ENCODE results near the gene CHMP5.
"Not testable (repeated sequence)": the region's sequence is repeated elsewhere in the genome, so short reads cannot be mapped to it uniquely, and the experiment has no call there.

Gene CHMP5

DNA sequence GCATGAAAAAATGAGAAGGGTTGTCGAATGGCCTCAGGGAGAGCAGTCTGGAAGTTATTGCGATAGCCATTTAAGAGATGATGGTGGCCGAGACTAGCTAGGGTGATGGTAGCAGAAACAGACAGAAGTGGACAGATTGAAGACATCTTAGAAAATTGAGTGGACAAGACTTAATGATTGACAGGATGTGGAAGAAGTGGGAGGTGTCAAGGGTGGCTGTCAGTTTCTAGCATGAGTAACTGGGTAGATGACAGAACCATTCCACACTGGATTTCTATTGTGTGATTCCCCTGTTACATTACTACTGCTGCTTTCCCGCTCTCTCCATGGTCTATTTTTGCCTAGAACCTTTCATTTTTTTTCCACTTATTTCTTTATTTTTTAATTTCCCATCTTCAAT is 12.6 kb downstream of the CHMP5 start:
- no peak for DNase-seq (ENCODE audit: low read depth)

DNA sequence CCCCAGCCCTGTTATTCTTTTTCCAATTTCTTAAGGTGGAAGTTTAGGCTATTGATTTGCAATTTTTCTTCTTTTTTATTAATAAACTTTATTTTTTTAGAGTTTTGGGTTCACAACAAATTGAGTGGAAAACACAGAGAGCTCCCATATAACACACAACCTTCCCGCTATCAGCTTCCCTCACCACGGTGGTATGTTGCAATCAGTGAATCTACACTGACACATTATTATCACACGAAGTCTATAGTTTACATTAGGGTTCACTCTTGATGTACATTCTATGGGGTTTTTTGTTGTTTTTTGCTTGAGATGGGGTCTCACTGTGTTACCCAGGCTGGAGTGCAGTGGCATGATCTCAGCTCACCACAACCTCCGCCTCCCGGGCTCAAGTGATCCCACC is 20.7 kb downstream of the CHMP5 start:
- no peak for DNase-seq (ENCODE audit: low read depth)

DNA sequence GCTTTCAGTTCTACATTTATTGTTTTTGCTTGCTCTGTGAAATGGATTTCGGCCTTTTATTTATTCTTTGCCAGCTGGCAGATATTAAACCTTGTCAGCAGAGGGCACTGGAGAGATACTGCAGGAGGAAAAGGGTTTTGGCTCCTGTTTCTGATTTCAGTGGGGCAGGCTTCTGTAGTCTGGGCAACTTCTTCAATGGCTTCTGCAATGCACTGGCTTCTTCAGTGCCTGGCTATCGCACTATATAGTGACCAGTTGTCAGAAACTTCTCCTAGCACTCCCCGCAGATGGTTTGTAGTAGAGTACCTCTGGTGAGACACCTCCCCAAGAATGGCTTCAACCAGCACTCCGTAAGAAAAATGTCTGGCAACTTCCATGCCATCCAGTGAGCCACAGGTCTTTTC is 22.2 kb downstream of the CHMP5 start:
- peak; percentile 27 for DNase-seq (ENCODE audit: low read depth)

DNA sequence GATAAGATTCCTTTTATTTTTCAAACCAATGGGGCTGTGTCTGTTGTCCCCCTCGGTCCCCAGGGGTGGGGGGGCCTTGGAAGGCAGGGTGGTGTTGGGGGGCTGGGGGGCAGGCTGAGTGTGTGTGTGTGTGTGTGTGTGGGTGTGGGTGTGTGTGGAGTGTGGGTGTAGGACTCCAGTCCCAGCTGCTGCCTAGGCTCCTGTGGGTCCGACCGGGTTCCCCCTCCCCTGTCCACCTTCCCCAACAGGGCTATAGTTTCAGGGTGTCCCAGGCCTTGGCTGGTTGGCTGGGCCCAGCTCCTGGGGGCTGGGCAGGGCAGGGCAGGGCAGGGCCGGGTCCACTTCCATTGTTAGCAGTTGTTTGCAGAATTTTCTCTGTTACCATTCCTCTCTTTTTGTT is 23.4 kb downstream of the CHMP5 start:
- no peak for DNase-seq (ENCODE audit: low read depth)

DNA sequence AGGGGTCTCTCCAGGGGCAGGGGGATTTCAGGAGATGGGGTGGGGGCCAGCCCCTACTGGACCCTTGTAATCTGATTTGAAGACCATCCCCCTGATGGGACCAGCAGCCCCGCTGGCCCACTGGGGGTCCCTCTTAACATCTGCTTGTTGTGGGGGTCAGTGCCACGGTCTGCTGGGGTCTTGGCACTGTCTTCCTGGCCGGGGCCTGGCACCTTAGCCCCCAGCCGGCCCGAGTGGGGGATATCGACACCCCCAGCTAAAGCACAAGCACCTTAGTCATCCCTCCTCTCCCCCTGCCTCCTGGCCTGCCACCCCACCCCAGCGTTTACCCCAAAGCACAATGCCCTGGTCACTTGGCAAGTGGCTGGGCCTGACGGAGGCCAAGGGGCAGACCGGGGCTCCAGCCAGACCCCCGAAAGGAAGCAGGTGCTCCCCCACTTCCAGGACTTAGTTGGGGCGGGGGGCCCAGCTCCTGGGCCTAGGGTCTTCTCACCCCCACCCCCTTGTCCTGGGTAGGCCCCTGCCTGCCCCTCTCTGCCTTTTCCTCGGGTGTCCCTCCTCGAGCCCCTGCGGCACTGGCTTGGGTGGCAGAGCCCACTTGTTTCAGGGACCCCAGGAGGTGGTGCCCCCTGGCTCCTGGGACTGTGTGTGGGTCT is 24.1 kb downstream of the CHMP5 start:
- DNase-seq (ENCODE audit: low read depth), result no peak

DNA sequence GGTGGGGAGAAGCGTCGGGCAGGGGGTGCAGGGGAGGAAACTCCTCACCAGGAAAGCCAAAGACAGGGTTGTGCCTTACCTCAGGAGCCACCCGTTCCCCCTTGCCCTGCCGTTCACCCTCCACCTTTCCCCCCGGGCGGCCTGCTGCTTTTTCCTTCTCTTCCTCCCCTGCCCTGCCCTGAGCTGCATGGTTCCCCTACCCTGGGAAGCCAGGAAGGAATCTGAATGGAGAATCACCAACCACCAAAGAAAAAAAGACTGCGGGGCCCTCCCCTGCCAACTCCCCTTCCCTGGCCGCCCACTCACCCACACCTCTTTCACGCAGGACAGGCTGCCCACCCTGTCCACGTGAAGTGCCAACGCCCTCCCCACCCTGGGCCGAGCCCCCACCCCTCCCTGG is 24.6 kb downstream of the CHMP5 start:
- DNase-seq (ENCODE audit: low read depth), result no peak

DNA sequence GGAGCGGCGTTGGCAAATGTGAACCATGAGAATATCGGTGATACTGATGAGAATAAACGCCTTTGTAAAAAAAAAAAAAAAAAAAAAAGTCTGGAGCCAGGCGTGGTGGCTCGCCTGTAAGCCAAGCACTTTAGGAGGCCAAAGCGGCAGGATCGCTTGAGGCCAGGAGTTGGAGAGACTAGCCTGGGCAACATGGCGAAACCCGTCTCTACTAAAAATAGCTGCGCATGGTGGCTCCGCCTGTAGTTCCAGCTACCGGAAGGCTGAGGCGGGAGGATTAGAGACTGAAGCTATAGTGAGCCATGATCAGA is 25.0 kb downstream of the CHMP5 start:
- no peak for DNase-seq (ENCODE audit: low read depth)

DNA sequence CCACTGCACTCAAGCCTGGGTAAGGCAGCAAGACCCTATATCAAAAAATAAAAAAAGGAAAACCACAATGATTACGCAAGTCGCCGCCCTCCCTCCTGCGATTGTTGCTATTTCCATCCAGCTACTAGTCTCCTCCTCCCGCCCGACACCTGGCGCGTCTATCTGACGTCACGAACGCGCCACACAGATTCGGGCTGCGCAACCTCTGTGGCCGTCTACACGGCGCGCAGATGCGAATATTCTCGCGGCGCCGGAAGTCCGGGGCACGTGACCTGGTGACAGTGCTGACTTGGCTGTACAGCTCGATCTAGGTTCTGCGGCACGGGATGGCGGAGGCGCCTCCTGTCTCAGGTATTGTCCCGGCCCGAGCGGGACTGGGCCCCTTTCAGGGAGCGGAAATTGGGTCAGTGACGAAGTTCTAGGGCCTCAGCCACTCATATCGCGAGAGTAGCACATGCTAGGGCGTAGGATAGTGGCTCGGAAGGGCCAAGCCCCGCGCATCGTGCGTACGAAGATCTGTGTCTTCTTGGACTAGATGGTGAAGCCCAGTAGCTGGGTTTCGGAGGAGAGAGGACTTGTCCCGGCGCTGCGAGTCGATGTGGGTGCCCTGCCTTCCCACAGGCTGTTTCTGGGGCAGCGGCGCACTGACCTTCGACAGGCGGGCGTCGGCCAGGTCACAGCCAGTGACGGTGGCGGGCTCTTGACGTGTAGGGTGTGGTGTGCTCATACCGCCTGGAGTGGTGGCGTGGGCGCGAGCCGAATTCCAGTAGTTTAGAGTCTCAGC is 25.6 kb downstream of the CHMP5 start, which contains the start of gene NFX1:
TSS of gene NFX1 (plus strand) at position 270 of the 784 bp plus-strand sequence. CDS start at position 327, 57 bp downstream.
- peak; percentile 97 for DNase-seq (ENCODE audit: low read depth)

DNA sequence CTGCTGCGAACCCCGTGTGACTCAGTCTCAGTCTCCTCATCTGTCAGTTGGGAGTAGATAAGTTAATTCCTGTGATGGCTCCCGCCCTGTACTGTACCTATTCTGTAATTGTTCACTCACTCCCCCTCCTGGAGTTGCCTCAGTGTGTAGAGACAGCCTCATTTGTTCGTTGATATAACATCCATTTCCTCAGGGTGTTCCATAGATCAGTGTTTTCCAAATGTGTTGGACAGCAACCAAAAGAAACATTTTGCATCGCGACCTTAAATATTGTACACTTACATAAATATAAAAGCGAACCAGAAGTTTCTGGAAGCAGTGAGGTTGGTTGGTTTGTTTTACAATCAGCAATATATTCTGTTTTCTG is 26.2 kb downstream of the CHMP5 start:
- no peak for DNase-seq (ENCODE audit: low read depth)

DNA sequence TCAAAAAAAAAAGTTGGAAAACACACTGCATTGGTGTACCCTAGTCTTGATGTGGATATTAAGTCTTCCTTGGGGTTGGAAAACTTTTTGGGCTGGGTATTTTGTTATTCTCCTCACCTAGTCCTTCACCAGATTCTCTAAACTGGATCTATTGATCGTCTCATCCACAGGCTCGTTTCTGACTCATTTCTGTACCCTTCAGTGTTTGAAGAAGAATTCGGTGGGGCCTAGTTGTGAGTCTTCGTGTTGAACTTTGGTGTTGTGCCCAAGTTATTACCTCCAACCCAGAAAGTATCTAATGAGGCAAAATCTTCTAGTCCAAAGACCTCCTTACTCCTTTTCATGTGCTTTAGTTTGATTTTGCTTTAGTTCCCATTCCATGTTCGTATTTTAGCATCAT is 27.1 kb downstream of the CHMP5 start:
- DNase-seq (ENCODE audit: low read depth), result no peak

DNA sequence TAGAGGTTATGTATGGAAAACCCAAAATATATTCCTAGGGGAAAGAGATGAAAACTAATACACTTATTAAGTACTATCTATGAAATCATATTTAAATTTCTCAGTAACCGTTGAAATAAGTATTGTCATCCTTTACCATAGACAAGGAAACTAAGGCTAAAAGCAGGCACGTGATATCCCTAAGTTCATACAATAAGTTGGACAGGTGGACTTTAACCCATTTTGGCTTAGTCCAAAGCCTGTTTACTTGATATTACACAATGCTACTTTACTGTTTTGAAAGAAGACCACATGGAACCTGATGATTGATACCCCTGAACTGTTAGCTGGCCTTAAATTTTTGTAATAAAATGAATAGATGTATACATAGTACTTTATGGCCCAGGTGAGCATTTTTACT is 28.9 kb downstream of the CHMP5 start:
- DNase-seq (ENCODE audit: low read depth), result no peak

DNA sequence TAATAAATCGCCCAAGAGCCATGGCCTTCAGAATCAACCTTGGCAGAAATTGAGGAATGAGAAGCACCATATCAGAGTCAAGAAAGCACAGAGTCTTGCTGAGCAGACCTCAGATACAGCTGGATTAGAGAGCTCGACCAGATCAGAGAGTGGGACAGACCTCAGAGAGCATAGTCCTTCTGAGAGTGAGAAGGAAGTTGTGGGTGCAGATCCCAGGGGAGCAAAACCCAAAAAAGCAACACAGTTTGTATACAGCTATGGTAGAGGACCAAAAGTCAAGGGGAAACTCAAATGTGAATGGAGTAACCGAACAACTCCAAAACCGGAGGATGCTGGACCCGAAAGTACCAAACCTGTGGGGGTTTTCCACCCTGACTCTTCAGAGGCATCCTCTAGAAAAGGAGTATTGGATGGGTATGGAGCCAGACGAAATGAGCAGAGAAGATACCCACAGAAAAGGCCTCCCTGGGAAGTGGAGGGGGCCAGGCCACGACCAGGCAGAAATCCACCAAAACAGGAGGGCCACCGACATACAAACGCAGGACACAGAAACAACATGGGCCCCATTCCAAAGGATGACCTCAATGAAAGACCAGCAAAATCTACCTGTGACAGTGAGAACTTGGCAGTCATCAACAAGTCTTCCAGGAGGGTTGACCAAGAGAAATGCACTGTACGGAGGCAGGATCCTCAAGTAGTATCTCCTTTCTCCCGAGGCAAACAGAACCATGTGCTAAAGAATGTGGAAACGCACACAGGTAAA is 30.0 kb downstream of the CHMP5 start:
- no peak for DNase-seq (ENCODE audit: low read depth)

DNA sequence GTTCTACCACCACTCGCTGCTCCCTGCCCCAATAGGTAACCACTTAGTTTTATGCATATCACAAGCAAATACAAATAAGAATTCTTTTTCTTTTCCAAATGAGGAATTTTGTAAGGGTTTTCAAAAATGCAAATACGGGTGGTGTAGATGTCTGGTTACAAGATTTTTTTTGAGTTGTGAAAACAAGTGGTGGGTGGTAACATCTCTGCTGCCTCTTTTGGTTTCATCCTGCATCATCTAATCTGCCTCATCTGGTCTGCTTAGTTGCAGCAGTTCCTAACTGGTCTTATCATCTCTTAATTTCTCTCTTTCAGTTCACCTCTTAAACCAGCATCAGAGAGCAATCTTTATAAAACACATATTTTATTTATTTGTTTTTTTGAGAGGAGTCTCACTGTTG is 30.7 kb downstream of the CHMP5 start:
- DNase-seq (ENCODE audit: low read depth), result no peak

DNA sequence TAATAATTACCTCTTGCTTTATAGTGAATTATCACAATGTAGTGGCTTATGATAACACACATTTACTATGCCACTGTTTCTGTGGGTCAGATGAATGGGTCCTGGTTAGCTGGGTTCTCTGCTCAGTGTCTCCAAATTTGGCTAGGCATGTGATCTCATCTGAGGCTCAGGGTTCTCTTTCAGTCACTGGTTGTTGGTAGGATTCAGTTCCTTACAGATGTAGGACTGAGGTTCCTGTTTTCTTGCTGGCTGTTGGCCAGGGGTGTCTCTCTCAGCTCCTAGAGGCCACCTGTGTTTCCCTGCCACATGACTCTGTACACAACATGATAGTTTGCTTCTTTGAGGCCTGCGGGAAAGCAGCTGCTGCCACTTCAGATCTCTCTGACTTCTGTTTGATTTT is 32.6 kb downstream of the CHMP5 start:
- DNase-seq (ENCODE audit: low read depth), result no peak

DNA sequence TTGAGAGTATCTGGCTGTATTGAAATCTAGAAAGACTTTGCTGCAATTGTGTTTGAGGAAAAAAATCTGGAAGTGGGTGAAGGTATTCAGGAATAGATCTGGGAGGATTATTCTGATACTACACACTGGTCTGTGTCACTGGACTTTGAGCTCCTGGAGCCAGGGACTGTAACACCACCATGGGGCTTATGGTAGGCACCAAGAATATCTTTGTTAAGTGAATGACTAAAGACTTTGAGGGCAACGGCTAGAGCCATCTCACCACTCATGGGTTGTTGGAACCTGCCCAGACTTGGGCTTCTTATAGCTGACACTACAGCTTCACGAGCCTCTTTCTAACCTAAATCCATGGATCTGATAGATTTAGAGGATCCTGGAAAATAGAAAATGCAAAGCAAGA is 35.7 kb downstream of the CHMP5 start:
- DNase-seq (ENCODE audit: low read depth), result no peak

DNA sequence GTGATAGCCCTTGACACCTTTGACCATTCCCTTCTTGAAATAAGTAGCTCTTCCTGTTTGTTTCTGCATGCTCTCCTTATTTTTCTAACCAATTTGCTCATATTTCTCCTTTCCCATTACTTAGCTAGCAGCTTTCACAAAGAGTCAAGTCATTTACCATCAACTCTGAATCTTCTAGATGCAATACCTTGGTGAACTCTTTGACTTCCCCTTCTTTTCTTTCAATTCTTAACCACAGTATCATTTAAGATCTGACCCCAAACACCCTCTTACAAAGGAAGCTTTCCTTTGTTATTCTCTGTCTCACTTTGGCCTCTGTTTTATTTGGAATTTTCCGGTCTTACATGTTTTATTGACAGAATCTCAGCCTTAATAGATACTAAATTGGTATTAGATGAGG is 39.5 kb downstream of the CHMP5 start:
- no peak for DNase-seq (ENCODE audit: low read depth)

DNA sequence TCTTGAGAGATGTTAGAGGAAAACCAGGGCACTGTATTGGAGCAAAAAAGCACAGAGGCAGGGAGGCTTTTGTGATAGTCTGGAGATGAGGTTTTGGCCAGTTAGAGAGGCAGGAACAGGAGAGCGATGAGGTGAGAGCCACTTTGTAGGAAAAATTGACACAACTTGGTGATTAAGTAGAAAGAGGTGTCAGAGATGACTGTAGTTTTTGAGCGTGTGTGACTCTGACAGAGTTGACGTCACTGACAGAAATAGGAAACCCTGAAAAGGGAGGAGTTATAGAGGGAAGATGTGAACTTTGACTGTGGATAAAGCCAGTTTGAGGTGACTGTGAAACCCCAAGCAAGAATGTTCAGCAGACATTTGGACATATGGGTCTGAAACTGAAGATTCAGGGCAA is 41.2 kb downstream of the CHMP5 start:
- DNase-seq (ENCODE audit: low read depth), result no peak

DNA sequence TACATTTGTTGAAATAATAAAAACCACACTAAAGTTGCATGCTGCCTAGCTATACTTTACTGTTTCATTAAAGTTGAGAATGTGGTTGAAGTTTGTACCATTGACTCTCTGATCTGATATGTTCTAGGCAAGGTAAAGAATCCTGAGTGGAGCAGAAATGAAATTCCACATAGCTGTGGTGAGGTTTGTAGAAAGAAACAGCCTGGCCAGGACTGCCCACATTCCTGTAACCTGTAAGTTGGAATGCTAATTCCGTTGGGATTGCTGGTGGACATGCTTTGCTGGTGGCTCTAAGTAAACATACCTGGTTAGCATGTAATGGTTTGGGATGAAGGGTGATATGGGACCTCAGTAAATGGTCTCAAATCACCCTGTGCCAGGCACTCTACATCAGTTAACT is 42.2 kb downstream of the CHMP5 start:
- no peak for DNase-seq (ENCODE audit: low read depth)

DNA sequence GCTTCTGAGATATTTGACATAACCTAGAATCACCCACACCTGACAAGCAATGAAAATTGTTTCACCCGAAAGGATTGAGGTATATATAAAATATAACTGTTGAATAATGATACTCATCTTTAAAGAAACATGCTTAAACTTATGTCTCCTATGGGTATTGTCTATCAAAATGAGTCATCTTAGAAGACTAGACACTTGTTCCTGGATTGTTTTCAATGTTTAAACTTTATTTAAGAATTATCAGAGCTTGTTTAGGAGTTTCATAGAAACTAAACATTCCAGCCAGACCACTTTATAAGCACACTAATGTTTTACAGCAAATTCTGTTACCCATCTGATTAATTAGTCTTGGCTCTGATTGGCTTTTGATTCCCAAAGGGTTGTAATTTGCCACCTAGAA is 45.1 kb downstream of the CHMP5 start:
- no peak for DNase-seq (ENCODE audit: low read depth)

DNA sequence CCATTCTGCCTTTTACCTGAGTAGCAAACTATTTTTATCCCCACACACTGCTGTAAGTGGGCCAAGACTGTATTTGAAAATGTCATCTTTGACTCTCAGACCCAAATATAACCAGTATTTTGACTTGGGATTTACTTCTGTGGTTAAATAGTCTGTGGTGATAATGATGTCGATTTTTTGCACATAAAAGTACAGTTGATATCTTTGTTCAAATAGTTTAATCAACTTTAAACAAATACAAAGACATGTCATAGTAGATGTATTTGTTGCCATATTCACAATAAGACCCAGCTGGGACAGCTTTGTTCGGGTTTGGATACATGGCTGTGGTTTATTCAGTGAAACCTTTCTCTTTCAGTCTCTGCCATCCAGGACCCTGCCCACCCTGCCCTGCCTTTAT is 45.9 kb downstream of the CHMP5 start:
- no peak for DNase-seq (ENCODE audit: low read depth)

DNA sequence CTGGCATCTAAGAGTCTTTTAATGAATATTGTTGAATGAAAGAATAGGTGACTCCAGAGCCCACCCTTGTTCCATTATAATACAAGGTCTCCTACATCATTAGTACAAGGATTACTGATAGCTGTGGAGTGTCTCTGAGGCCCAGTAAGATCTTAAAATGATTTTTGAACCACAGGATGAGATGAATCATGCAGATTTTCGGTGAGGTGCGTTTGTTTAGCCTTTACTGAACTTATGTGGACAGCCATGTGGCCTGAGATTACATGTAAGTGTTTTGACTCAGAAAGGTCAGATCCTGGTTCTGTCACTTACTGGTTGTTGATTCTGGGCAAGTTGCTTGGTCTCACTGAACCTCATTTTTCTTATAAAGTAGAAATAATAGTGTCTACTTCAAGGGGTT is 47.1 kb downstream of the CHMP5 start:
- DNase-seq (ENCODE audit: low read depth), result no peak

DNA sequence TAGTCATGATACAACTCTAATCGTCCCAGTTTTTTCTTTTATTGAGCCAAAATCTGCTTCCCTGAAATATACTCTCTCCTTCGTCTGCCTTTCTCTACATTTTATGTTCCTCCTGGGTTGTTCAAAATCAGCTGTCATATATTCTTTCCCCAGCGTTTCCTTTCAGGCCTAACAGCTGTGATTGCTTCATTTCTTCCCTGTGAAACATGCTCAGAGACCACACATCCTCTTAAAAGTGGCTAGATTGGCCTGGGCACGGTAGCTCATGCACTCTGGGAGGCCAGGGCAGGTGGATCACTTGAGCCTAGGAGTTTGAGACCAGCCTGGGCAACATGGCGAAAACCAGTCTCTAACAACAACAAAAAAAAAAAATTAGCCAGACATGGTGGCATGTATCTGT is 50.5 kb downstream of the CHMP5 start:
- no peak for DNase-seq (ENCODE audit: low read depth)

DNA sequence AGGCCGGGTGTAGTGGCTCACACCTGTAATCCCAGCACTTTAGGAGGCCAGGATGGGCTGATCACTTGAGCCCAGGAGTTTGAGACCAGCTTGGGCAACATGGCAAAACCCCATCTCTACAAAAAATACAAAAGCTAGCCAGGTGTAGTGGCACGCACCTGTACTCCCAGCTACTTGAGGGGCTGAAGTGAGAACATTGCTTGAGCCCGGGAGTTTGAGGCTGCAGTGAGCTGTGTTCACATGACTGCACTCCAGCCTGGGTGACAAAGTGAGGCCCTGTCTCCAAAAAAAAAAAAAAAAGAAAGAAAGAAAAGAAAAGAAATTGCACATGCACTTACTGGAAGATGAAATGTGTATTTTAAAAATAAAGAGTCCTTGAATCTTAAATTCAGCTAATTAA is 52.3 kb downstream of the CHMP5 start:
- DNase-seq (ENCODE audit: low read depth), result not testable (repeated sequence)

Data from activated gamma-delta T cell treated with anti-CD3 and anti-CD28 coated beads, Interleukin-2, amount 50 U/mL, for 16 hours (primary cell).